Activated CD8-positive, alpha-beta memory T cell treated with anti-CD3 and anti-CD28 coated beads for 24 hours (primary cell): Measurements from ENCODE around the gene PCDH10.
"Not testable (repeated sequence)": the region's sequence is repeated elsewhere in the genome, so short reads cannot be mapped to it uniquely, and the experiment has no call there.

Experiments
- DNase-seq: peaks from one replicate; pipeline ENCODE4 v3.0.0-alpha.2; 2020

PCDH10 gene

DNA sequence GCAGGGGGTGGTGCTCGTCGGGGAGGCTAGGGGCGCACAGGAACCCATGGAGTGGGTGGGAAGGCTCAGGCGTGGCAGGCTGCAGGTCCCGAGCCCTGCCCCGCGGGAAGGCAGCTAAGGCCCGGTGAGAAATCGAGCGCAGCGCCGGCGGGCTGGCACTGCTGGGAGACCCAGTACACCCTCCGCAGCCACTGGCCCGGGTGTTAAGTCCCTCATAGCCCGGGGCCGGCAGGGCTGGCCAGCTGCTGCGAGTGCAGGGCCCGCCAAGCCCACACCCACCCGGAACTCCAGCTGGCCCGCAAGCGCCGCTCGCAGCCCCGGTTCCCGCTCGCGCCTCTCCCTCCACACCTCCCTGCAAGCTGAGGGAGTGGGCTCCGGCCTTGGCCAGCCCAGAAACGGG, 91.4 kb downstream of the PCDH10 start:
- not testable (repeated sequence) for DNase-seq
